Measurements from ENCODE around the gene CLEC4E.
"Not testable (repeated sequence)": the region's sequence is repeated elsewhere in the genome, so short reads cannot be mapped to it uniquely, and the experiment has no call there.

- not testable (repeated sequence) for TF ChIP-seq CTCF, POLR2A, POLR2AphosphoS5 (IDR thresholded peaks at IDR 0.05)
Measured at GRCh38 chr12:8566052-8566451, 25.3 kb upstream of the CLEC4E start.
